HG02678 (cell line): ENCODE results near the gene BEGAIN.

Experiments
- ATAC-seq: cut with Tn5 transposase; IDR thresholded peaks from one replicate; pipeline ENCODE4 v1.9.1; 2021; ENCODE audit warnings: mild to moderate bottlenecking, moderate library complexity; ENCODE audit not compliant: unreplicated experiment

BEGAIN gene

GRCh38 chr14:100554696-100555320 lies 32.4 kb downstream of the BEGAIN start:
- no peak for ATAC-seq

- ATAC-seq: no peak
Measured at GRCh38 chr14:100554082-100554677, 33.0 kb downstream of the BEGAIN start.

DNA sequence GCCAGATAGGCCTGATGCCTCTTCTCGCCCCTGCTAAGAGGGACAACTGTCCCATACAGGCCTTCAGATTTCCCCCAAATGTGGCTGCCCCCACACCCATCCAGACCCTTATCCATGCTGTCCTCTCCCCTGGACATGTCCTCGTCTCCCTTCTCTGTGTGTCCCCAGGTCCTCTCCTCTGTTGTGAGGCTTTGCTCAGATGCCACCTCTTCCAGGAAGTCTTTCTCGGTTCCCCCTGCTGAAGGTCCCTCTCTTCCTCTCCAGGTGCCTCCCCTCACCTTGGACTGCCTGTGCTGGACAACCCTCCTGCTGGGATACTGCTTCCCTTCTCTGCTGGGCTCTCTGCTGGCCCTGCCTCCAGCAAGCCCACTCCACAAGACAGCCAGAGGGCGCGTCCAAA lies 33.7 kb downstream of the BEGAIN start:
- no peak for ATAC-seq

- no peak for ATAC-seq
Measured at GRCh38 chr14:100552524-100553125, 34.6 kb downstream of the BEGAIN start.

- ATAC-seq: no peak
Measured at GRCh38 chr14:100551056-100551455, 36.2 kb downstream of the BEGAIN start.

DNA sequence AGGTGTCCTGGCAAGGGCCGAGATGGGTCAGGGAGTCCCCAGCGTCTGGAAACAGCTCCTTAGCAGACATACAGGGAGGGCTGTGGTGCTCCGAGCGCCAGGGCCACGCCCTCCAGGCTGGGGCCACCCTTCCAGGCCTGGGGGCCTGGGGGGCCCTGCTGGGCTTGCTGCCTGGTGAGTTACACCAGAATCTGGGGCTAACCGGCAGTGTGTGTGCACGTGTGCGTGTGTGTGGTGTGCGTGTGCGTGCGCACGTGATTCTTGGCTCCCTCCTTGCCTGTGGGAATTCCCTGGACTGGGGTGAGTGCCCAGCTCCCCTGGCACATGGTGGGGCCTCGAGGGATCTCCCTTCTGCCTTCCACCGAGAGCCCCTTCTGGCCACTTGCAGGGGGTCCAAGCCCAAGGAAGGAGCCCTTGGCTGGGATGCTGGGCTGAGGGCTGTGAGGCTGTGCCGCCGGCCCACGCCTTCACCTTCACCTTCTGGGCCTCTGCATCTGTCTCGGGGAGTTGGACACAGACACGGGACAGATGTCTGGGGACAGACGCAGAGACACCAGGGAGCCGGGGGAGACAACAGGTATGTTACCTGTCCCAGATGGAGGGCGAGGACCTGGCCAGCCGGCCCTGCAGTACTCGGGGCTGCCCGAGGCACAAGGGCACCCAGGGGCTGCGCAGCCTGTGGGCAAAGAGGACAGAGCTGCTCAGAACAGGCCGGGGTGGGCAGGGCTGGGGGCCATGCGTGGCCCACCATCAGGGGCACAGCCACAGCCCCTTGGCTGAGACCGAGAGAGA lies 37.2 kb downstream of the BEGAIN start:
- ATAC-seq: no peak

DNA sequence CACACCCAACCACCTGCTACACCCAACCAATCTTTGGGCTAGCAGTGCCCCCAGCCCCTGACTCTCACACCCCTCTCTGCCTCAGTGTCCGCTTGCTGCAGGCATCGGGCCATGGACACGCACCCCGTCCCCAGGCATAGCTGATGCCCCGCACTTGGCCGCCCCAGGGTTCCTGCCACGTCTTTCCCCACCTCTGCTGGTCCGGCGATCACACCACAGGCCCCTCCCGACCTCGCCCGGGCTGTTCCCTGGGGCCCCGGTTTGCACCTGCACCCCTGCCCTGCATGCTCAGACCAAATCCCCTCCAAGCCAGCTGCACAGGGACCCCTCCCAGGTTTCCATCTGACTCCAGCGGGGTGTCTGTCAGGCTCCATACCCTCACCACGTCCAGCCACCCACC lies 38.3 kb downstream of the BEGAIN start:
- ATAC-seq: no peak

- ATAC-seq: no peak
Measured at GRCh38 chr14:100548295-100548655, 38.9 kb downstream of the BEGAIN start.

- ATAC-seq: no peak
Measured at GRCh38 chr14:100547633-100548294, 39.5 kb downstream of the BEGAIN start.

GRCh38 chr14:100546051-100546443 lies 41.2 kb downstream of the BEGAIN start:
- no peak for ATAC-seq

DNA sequence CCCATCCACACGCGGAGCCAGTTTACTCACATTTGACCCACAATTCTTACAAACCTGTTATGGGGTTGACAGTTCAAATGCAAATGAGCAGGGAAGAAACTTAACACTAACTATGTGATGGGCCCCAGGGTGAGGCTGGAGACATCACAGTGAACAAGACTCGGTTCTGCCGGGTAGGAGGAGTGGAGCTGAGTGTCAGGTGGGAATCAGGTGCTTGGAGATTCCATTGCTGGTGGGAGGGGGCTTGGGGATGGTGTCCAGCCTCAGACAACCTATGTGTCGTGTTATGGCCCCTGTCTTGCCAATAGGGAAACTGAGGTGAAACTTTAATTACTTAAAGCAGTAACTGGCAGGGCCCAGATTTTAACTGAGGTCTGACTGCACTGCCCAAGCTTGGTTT lies 41.9 kb downstream of the BEGAIN start:
- ATAC-seq: no peak

DNA sequence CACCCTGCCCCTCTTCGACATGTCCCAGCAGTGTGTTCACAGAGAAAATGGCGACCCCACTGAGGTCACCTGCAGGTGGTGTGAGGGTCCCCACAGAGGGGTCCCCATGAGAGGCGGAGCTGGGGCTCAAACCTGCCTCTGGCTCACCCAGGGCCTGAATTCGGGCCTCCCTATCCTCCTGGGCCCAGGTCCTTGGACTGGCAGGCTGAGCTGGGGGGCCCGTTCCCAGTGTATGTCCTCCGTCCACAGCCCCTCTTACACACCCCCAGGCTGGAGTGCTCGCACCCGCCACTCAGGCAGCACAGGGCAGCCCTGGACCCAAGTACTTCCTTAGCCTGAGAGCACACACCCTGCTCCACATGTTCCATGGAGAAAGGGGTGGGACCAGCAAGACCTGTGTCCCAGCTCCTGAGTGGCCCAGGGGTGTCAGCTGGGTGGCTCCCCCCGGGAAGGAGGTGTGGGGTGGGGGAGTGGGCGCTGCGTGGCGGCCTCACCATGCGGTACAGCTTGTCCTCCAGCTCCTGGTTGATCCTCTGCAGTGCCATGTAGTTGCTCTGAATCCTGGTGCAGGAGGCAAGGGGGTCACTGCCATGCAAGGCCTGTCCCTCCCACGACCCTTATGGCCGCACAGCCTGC lies 42.6 kb downstream of the BEGAIN start:
- ATAC-seq: no peak

- no peak for ATAC-seq
Measured at GRCh38 chr14:100543471-100544455, 43.5 kb downstream of the BEGAIN start.

DNA sequence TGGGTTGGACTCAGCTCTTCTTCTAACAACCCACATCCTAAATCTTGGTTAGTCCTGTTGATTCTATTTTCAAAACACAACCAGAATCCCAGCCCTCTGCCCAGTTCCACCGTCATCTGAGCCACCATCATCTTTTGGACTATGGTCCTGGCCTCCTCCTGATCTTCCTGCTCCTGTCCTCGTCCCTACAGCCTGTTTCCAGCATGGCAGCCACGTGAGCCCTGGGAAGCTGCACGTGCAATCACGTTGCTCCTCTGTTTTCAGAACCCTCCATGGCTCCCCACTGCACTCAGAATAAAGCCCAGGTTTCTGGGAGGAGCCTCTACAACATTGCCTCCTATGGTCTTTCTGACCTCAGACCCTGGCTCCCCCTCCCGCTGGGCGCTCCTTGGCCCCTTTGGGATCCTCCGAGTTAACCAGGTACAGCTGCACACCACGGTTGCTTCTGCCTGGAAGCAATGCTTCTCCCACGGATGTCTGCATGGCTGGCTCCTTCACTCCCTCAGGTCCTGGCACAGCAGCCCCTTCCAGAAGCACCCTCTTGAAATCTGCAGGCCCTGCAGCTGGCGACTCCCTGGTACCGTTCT lies 44.5 kb downstream of the BEGAIN start:
- no peak for ATAC-seq

GRCh38 chr14:100541621-100542560 lies 45.3 kb downstream of the BEGAIN start:
- ATAC-seq: no peak

GRCh38 chr14:100540926-100541620 lies 46.1 kb downstream of the BEGAIN start:
- ATAC-seq: no peak

DNA sequence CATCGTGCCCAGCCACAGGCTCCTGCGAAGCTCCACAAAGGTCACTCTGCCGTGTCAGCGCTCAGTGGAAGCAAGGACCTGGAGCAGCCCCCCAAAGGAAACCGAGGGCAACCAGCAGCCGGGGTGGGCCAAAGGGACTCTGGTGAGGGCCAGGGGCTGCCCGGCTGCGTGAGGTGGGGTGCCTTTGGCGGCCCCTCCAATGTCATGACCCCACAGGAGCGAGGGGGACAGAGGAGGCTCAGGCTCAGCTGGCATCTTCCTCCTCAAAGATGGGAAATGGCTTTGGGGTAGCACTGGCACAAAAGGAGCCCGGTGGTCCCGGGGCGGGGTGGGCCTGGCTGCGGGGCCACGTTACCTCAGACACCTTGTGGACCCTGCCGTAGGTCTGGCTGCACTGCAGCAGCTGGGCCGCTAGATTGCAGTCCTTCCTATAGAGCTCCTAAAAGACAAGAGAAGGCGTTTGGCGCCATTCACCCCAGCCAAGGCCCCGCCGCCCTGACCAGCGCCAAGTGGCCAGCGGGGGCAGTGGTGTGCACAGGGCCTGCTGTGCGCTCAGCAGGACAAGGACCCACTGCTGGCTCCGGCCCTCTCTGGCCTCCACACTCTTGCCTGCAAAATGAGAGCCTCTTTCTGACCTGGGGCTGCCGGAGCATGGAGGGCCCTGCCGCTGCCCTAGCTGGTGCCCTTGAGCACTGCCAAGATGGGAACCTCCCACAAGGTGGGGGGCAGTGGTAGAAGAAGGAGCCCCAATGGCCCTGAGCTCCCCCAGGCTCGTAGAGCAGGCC lies 46.9 kb downstream of the BEGAIN start:
- no peak for ATAC-seq
